Lung (tissue), 12 donors: ENCODE data around the gene ATXN1. TPM values are rescaled to one million over a fixed set of nuclear protein-coding genes. Genes with fewer than 3 reads are reported as not detected.

Experiments
- ATAC-seq: fragments of 200-7000 bp; cut with Tn5 transposase; one replicate; pipeline ENCODE4 v1.9.1; 2020; ENCODE audit warnings: moderate number of reproducible peaks; ENCODE audit not compliant: insufficient read depth, low FRiP score
- DNase-seq, 3 donors: peaks; one replicate each; pipeline ENCODE4 v3.0.0-alpha.2; 2013 to 2017
- H3K27ac ChIP-seq, 2 donors: one replicate each; pipeline ENCODE4 v1.5.1; 2013; ENCODE audit warnings: mild to moderate bottlenecking in 2 of 2, moderate library complexity in 2 of 2, control low read depth in 1 of 2, inconsistent platforms in 1 of 2, low read depth in 1 of 2, low read length in 1 of 2
- H3K27me3 ChIP-seq, 3 donors: one replicate each; pipeline ENCODE4 v1.5.1; 2013; ENCODE audit warnings: low read length in 2 of 3; ENCODE audit not compliant: control insufficient read depth in 3 of 3, insufficient read depth in 3 of 3
- H3K36me3 ChIP-seq, 4 donors: one replicate each; pipeline ENCODE4 v1.5.1; 2013; ENCODE audit warnings: low read length in 4 of 4, mild to moderate bottlenecking in 1 of 4, moderate library complexity in 1 of 4; ENCODE audit not compliant: control insufficient read depth in 4 of 4, insufficient read depth in 4 of 4
- H3K4me1 ChIP-seq, 5 donors: one replicate each; pipeline ENCODE4 v1.5.1; 2013; ENCODE audit warnings: low read length in 5 of 5, mild to moderate bottlenecking in 2 of 5, moderate library complexity in 1 of 5; ENCODE audit not compliant: control insufficient read depth in 5 of 5, insufficient read depth in 5 of 5
- H3K4me3 ChIP-seq: one replicate; pipeline ENCODE4 v1.5.1; 2013; ENCODE audit warnings: mild to moderate bottlenecking, control low read depth, moderate library complexity
- H3K9ac ChIP-seq, 2 donors: one replicate each; pipeline ENCODE4 v1.5.1; 2013; ENCODE audit warnings: low read length in 2 of 2, control low read depth in 1 of 2; ENCODE audit not compliant: insufficient read depth in 1 of 2
- H3K9me3 ChIP-seq, 4 donors: one replicate each; pipeline ENCODE4 v1.5.1; 2013; ENCODE audit warnings: low read length in 3 of 4, mild to moderate bottlenecking in 1 of 4, moderate library complexity in 1 of 4; ENCODE audit not compliant: control insufficient read depth in 4 of 4, insufficient read depth in 3 of 4
- CTCF ChIP-seq: IDR thresholded peaks from 2 replicates; pipeline ENCODE4 v1.5.1; 2012; ENCODE audit warnings: mild to moderate bottlenecking; ENCODE audit errors: control extremely low read depth, extremely low read depth
- WGBS, 2 donors: extraction: QIAGEN DNeasy Blood & Tissue Kit; methylation state at CpG; one replicate each; pipeline ENCODE4 v1.1.7; 2013; 5-methylcytosine and 5-hydroxymethylcytosine counted together
- polyA plus RNA-seq, 2 donors: library from polyadenylated mRNA; stranded (reverse); fragments of 200-250 nt; gene quantifications; one replicate each; pipeline ENCODE4 v1.2.1, GENCODE V29; 2013
- total RNA-seq, 2 donors: library from RNA; depleted of rRNA in 1 of 2; stranded (reverse); fragments of >200 nt in 1 of 2; gene quantifications; one replicate each; pipeline ENCODE4 v1.2.1, GENCODE V29; 2014 to 2021
- donor health status: control.
- donor health status: control.
- donor health status: Bipolar disorder and iron deficiency.
- donor health status: healthy.
- donor health status: DM: yes; HTN: yes; CAD: no.

ATXN1 gene
- total and polyA plus RNA-seq, 4 donors, result 9.7 to 108 (median 34.9) TPM

GRCh38 chr6:16302721-16303552, 458.3 kb downstream of the ATXN1 start:
- no peak for ATAC-seq
- 76 to 85% methylated on average over 27 of the region's 27 CpGs for WGBS, 2 donors
- H3K27ac ChIP-seq, result no peak overlapping the region

GRCh38 chr6:16301511-16301910, 459.7 kb downstream of the ATXN1 start:
- WGBS, 2 donors, result 92% methylated on average over 7 of the region's 7 CpGs
- Histone ChIP-seq H3K9me3 (no peaks in the 10 kb centered on the region), H3K4me3 (no peak overlapping the region), H3K9ac (no peak overlapping the region), H3K36me3 (peaks cover 0 to 18% (median 2%) of the 10 kb centered on the region in 4 donors), H3K27me3 (no peaks in the 10 kb centered on the region), H3K4me1 (peaks cover 0 to 4% (median 0%) of the 10 kb centered on the region in 5 donors), H3K27ac (no peak overlapping the region)
- no peak for TF ChIP-seq CTCF
- ATAC-seq (no peak), DNase-seq (no peak)

More at GRCh38 chr6:16302721-16303552, 458.3 kb downstream of the ATXN1 start:
- no peaks in the 10 kb centered on the region for H3K9me3 ChIP-seq
- H3K4me1 ChIP-seq, result peaks cover 0 to 4% (median 0%) of the 10 kb centered on the region in 5 donors
- H3K4me3 ChIP-seq, result no peak overlapping the region
- no peak overlapping the region for H3K9ac ChIP-seq
- H3K36me3 ChIP-seq, result peaks cover 0 to 17% (median 2%) of the 10 kb centered on the region in 4 donors
- DNase-seq, result no peak
- no peak for TF ChIP-seq CTCF
- no peaks in the 10 kb centered on the region for H3K27me3 ChIP-seq

GRCh38 chr6:16299861-16300260, 461.4 kb downstream of the ATXN1 start:
- Histone ChIP-seq H3K4me1 (peaks cover 0 to 4% (median 0%) of the 10 kb centered on the region in 5 donors), H3K9me3 (no peaks in the 10 kb centered on the region), H3K9ac (no peak overlapping the region), H3K27me3 (no peaks in the 10 kb centered on the region), H3K4me3 (no peak overlapping the region), H3K27ac (no peak overlapping the region), H3K36me3 (peaks cover 0 to 16% (median 2%) of the 10 kb centered on the region in 4 donors)
- WGBS, 2 donors, result 88% methylated on average over 3 of the region's 3 CpGs
- no peak for TF ChIP-seq CTCF
- no peak for DNase-seq
- ATAC-seq, result no peak
